ENCODE data around the gene MAG.
A peak's percentile ranks its signal among the peaks of the same experiment; 100 is the strongest.

Gene MAG

GRCh38 chr19:35318679-35319448 lies 26.9 kb downstream of the MAG start:
- DNase-seq: no peak

GRCh38 chr19:35320065-35320713 lies 28.2 kb downstream of the MAG start:
- DNase-seq: no peak

GRCh38 chr19:35321291-35321690 lies 29.3 kb downstream of the MAG start:
- no peak for DNase-seq

GRCh38 chr19:35322014-35322413 lies 30.1 kb downstream of the MAG start:
- DNase-seq: no peak

- DNase-seq: peak in 1 of 2 experiments; percentile 49
These were observed 35.7 kb downstream of the MAG start for GRCh38 chr19:35327642-35328041.

- no peak for DNase-seq
These were observed 36.9 kb downstream of the MAG start, which contains the start of gene CD22 for GRCh38 chr19:35328851-35329285. Gene CD22 (plus strand): TSS chr19:35329187. CDS start chr19:35332041, 2,854 bp downstream.

- no peak for DNase-seq
These were observed 37.4 kb downstream of the MAG start for GRCh38 chr19:35329323-35329722.

GRCh38 chr19:35330475-35330874 lies 38.5 kb downstream of the MAG start:
- peak in 1 of 2 experiments; percentile 60 for DNase-seq

- DNase-seq: no peak
These were observed 39.7 kb downstream of the MAG start for GRCh38 chr19:35331551-35332214.

GRCh38 chr19:35332817-35333216 lies 40.9 kb downstream of the MAG start:
- DNase-seq: no peak

- DNase-seq: no peak
These were observed 42.3 kb downstream of the MAG start for GRCh38 chr19:35334144-35334753.

- DNase-seq: no peak
These were observed 44.4 kb downstream of the MAG start for GRCh38 chr19:35336166-35336955.

GRCh38 chr19:35337097-35337983 lies 45.4 kb downstream of the MAG start:
- no peak for DNase-seq

GRCh38 chr19:35337984-35338296 lies 46.0 kb downstream of the MAG start:
- no peak for DNase-seq

GRCh38 chr19:35340431-35340830 lies 48.5 kb downstream of the MAG start:
- no peak for DNase-seq

- no peak for DNase-seq
These were observed 49.0 kb downstream of the MAG start for GRCh38 chr19:35341006-35341405.

- DNase-seq: no peak
These were observed 49.7 kb downstream of the MAG start for GRCh38 chr19:35341565-35342225.

GRCh38 chr19:35342430-35342829 lies 50.5 kb downstream of the MAG start:
- no peak for DNase-seq

- DNase-seq: no peak
These were observed 52.6 kb downstream of the MAG start for GRCh38 chr19:35344511-35345031.

GRCh38 chr19:35345671-35346111 lies 53.7 kb downstream of the MAG start:
- DNase-seq: no peak

All from NCI-H526 (cell line).